ENCODE data around the gene ERC2.

Gene ERC2

GRCh38 chr3:55792009-55792408, 676.3 kb downstream of the ERC2 start:
- no peak overlapping the region for H3K4me2 ChIP-seq (ENCODE audit: low read depth, low read length, poor library complexity, severe bottlenecking)
- H3F3A ChIP-seq (ENCODE audit: insufficient read depth) = no peaks in the 10 kb centered on the region
- H3K27me3 ChIP-seq (ENCODE audit: low read length) = no peaks in the 10 kb centered on the region
- no peak overlapping the region for H3K4me3 ChIP-seq (ENCODE audit: insufficient read depth, low read length, poor library complexity, severe bottlenecking)
- H3K27ac ChIP-seq (ENCODE audit: low read depth, low read length) = no peak overlapping the region
- H2AFZ ChIP-seq (ENCODE audit: low read depth, low read length, severe bottlenecking) = no peak overlapping the region
- TF ChIP-seq CTCF (IDR thresholded peaks at IDR 0.05; ENCODE audit: insufficient read depth, low read length, poor library complexity, severe bottlenecking) (no peak), EZH2phosphoT487 (conservative IDR thresholded peaks at IDR 0.05; ENCODE audit: low read length) (no peak)
- no peak overlapping the region for H3K9ac ChIP-seq (ENCODE audit: low read length)
- H3K9me2 ChIP-seq (replicated peaks; ENCODE audit: insufficient read depth, low read length) = no peaks in the 10 kb centered on the region
- H3K79me2 ChIP-seq (ENCODE audit: insufficient read depth, low read length) = no peaks in the 10 kb centered on the region
- no peaks in the 10 kb centered on the region for H3K9me3 ChIP-seq (ENCODE audit: insufficient read depth, low read length)
- H3K36me3 ChIP-seq (ENCODE audit: low read length) = no peaks in the 10 kb centered on the region
- no peaks in the 10 kb centered on the region for H4K20me1 ChIP-seq (ENCODE audit: low read depth, low read length)

- no peak overlapping the region for H3K4me2 ChIP-seq (ENCODE audit: low read depth, low read length, poor library complexity, severe bottlenecking)
- H3K9me2 ChIP-seq (replicated peaks; ENCODE audit: insufficient read depth, low read length) = no peaks in the 10 kb centered on the region
- H3K4me3 ChIP-seq (ENCODE audit: insufficient read depth, low read length, poor library complexity, severe bottlenecking) = no peak overlapping the region
- no peaks in the 10 kb centered on the region for H3K36me3 ChIP-seq (ENCODE audit: low read length)
- H3K27me3 ChIP-seq (ENCODE audit: low read length) = no peaks in the 10 kb centered on the region
- no peaks in the 10 kb centered on the region for H4K20me1 ChIP-seq (ENCODE audit: low read depth, low read length)
- TF ChIP-seq CTCF (IDR thresholded peaks at IDR 0.05; ENCODE audit: insufficient read depth, low read length, poor library complexity, severe bottlenecking) (no peak), EZH2phosphoT487 (conservative IDR thresholded peaks at IDR 0.05; ENCODE audit: low read length) (no peak)
- no peaks in the 10 kb centered on the region for H3F3A ChIP-seq (ENCODE audit: insufficient read depth)
- no peak overlapping the region for H2AFZ ChIP-seq (ENCODE audit: low read depth, low read length, severe bottlenecking)
- H3K9me3 ChIP-seq (ENCODE audit: insufficient read depth, low read length) = no peaks in the 10 kb centered on the region
- H3K27ac ChIP-seq (ENCODE audit: low read depth, low read length) = no peak overlapping the region
- H3K9ac ChIP-seq (ENCODE audit: low read length) = no peak overlapping the region
- H3K79me2 ChIP-seq (ENCODE audit: insufficient read depth, low read length) = no peaks in the 10 kb centered on the region
Observed at GRCh38 chr3:55790596-55791350, 677.5 kb downstream of the ERC2 start.

DNA sequence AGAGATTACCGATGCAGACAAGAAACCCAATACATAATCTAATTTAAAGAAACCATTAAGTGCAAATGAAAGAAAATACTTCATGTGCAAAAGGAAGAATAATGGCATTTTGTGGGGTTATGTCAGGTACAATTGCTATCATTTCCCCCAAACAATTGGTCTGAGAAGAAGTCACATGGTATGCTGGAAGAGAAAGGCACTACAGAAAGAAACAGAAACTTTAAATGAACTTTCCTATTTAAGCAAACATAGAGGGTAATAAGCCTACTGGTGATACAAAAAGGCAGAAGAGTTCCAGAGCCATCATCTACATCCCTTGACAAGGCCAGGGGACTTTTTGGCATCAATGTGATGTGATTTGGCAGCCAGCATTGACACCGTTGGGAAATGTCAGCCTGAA, 678.8 kb downstream of the ERC2 start:
- no peak for TF ChIP-seq CTCF (IDR thresholded peaks at IDR 0.05; ENCODE audit: insufficient read depth, low read length, poor library complexity, severe bottlenecking)
- TF ChIP-seq EZH2phosphoT487 (conservative IDR thresholded peaks at IDR 0.05; ENCODE audit: low read length) = no peak

More for the DNA sequence above, 678.8 kb downstream of the ERC2 start:
- no peak overlapping the region for H3K4me2 ChIP-seq (ENCODE audit: low read depth, low read length, poor library complexity, severe bottlenecking)
- H3K27ac ChIP-seq (ENCODE audit: low read depth, low read length) = no peak overlapping the region
- no peaks in the 10 kb centered on the region for H3K36me3 ChIP-seq (ENCODE audit: low read length)
- no peak overlapping the region for H3K9ac ChIP-seq (ENCODE audit: low read length)
- H4K20me1 ChIP-seq (ENCODE audit: low read depth, low read length) = no peaks in the 10 kb centered on the region
- no peaks in the 10 kb centered on the region for H3K9me2 ChIP-seq (replicated peaks; ENCODE audit: insufficient read depth, low read length)
- no peak overlapping the region for H3K4me3 ChIP-seq (ENCODE audit: insufficient read depth, low read length, poor library complexity, severe bottlenecking)
- no peaks in the 10 kb centered on the region for H3K27me3 ChIP-seq (ENCODE audit: low read length)
- H3F3A ChIP-seq (ENCODE audit: insufficient read depth) = no peaks in the 10 kb centered on the region
- H3K79me2 ChIP-seq (ENCODE audit: insufficient read depth, low read length) = no peaks in the 10 kb centered on the region
- H2AFZ ChIP-seq (ENCODE audit: low read depth, low read length, severe bottlenecking) = no peak overlapping the region
- H3K9me3 ChIP-seq (ENCODE audit: insufficient read depth, low read length) = no peaks in the 10 kb centered on the region

Measured in SU-DHL-6 (cell line).